ENCODE results near the gene RECK. TPM values are rescaled to one million over a fixed set of nuclear protein-coding genes. Genes with fewer than 3 reads are reported as not detected.
"Not testable (repeated sequence)": the region's sequence is repeated elsewhere in the genome, so short reads cannot be mapped to it uniquely, and the experiment has no call there.

The RECK gene
- polyA plus RNA-seq, 5 donors, result 17.4 to 26.6 (median 22.4) TPM

- DNase-seq, result no peak
Observed at GRCh38 chr9:36151316-36152210, 114.8 kb downstream of the RECK start.

GRCh38 chr9:36152741-36153438 is 116.2 kb downstream of the RECK start:
- DNase-seq, result no peak

- no peak for DNase-seq
Observed at GRCh38 chr9:36153746-36154145, 117.0 kb downstream of the RECK start.

- DNase-seq, result peak in 1 of 2 donors; percentile 53
Observed at GRCh38 chr9:36154331-36154952, 117.7 kb downstream of the RECK start.

- DNase-seq, result no peak
Observed at GRCh38 chr9:36156116-36156515, 119.4 kb downstream of the RECK start.

GRCh38 chr9:36158122-36158521 is 121.4 kb downstream of the RECK start:
- DNase-seq, result peak in 1 of 2 donors; percentile 37

- no peak for DNase-seq
Observed at GRCh38 chr9:36158917-36159316, 122.2 kb downstream of the RECK start.

- not testable (repeated sequence) for DNase-seq
Observed at GRCh38 chr9:36159509-36159908, 122.8 kb downstream of the RECK start.

- not testable (repeated sequence) for DNase-seq
Observed at GRCh38 chr9:36160126-36160525, 123.4 kb downstream of the RECK start.

GRCh38 chr9:36161187-36161586 is 124.5 kb downstream of the RECK start:
- no peak for DNase-seq

GRCh38 chr9:36162211-36162738 is 125.6 kb downstream of the RECK start:
- DNase-seq, result no peak

GRCh38 chr9:36163049-36163785 is 126.5 kb downstream of the RECK start:
- peak; percentile 86 to 87 for DNase-seq

- DNase-seq, result no peak
Observed at GRCh38 chr9:36163786-36164170, 127.1 kb downstream of the RECK start.

GRCh38 chr9:36164372-36164771 is 127.7 kb downstream of the RECK start:
- no peak for DNase-seq

GRCh38 chr9:36164989-36165388 is 128.3 kb downstream of the RECK start:
- no peak for DNase-seq

- no peak for DNase-seq
Observed at GRCh38 chr9:36165826-36166167, 129.1 kb downstream of the RECK start.

- peak; percentile 74 to 78 for DNase-seq
Observed at GRCh38 chr9:36166168-36166927, 129.6 kb downstream of the RECK start.

GRCh38 chr9:36169166-36169565 is 132.5 kb downstream of the RECK start, which contains the start of gene CCIN:
CCIN (plus strand) TSS chr9:36169388; CDS start chr9:36169503, 115 bp downstream.
- no peak for DNase-seq

GRCh38 chr9:36169708-36170107 is 133.0 kb downstream of the RECK start:
- DNase-seq, result no peak

- DNase-seq, result no peak
Observed at GRCh38 chr9:36170531-36170930, 133.8 kb downstream of the RECK start.

GRCh38 chr9:36173861-36174260 is 137.1 kb downstream of the RECK start:
- DNase-seq, result no peak
